H1 (cell line): ENCODE data around the gene EIF4E1B. TPM values are rescaled to one million over a fixed set of nuclear protein-coding genes. Genes with fewer than 3 reads are reported as not detected.

Experiments
- CTCF ChIA-PET: fragments of 300-600 bp; sonication (Branson Sonifier 250); formaldehyde crosslinking; loops from one replicate; lab custom pipeline; 2021; ENCODE audit not compliant: partially characterized antibody; lab: Charles Lee
- POLR2A ChIA-PET: fragments of 300-600 bp; sonication (Branson Sonifier 250); formaldehyde crosslinking; loops from one replicate; lab custom pipeline; 2021; ENCODE audit warnings: inconsistent platforms; ENCODE audit not compliant: partially characterized antibody; lab: Charles Lee
- DNase-seq, 2 experiments: peaks; one replicate each; pipeline versions ENCODE4 v3.0.0 to v3.0.0-alpha.2; 2010 to 2022; ENCODE audit warnings: low spot score in 2 of 2, low read depth in 1 of 2, mixed read lengths in 1 of 2
- FAIRE-seq: peaks from 2 replicates; lab custom pipeline; 2011; peaks lifted over from hg19 to GRCh38; lab: Jason Lieb, UNC
- H2AFZ ChIP-seq: 2 replicates; pipeline ENCODE4 v1.8.1; 2012; ENCODE audit warnings: low read length, inconsistent platforms
- H2AK5ac ChIP-seq: 2 replicates; pipeline ENCODE4 v1.6.1; 2013; ENCODE audit warnings: low read depth, low read length
- H2BK120ac ChIP-seq: replicated peaks from 2 replicates; pipeline ENCODE3; 2013; ENCODE audit warnings: low read depth, low read length, inconsistent platforms
- H2BK12ac ChIP-seq: 2 replicates; pipeline ENCODE4 v1.6.1; 2013; ENCODE audit warnings: low read depth, low read length
- H2BK15ac ChIP-seq: 2 replicates; pipeline ENCODE4 v1.6.1; 2013; ENCODE audit warnings: low read length
- H2BK20ac ChIP-seq: 2 replicates; pipeline ENCODE4 v1.6.1; 2013; ENCODE audit warnings: low read length
- H2BK5ac ChIP-seq: 2 replicates; pipeline ENCODE4 v1.6.1; 2013; ENCODE audit warnings: low read depth, low read length
- H3K14ac ChIP-seq: 2 replicates; pipeline ENCODE4 v1.6.1; 2013; ENCODE audit warnings: inconsistent platforms; ENCODE audit not compliant: insufficient read length
- H3K18ac ChIP-seq: 2 replicates; pipeline ENCODE4 v1.6.1; 2013; ENCODE audit warnings: low read length; ENCODE audit errors: extremely low read depth
- H3K23ac ChIP-seq: 2 replicates; pipeline ENCODE4 v1.6.1; 2013; ENCODE audit warnings: inconsistent platforms; ENCODE audit not compliant: insufficient read length
- H3K23me2 ChIP-seq: 2 replicates; pipeline ENCODE4 v1.6.1; 2013; ENCODE audit warnings: low read depth, low read length
- H3K27ac ChIP-seq: 2 replicates; pipeline ENCODE4 v1.6.1; 2011; ENCODE audit warnings: low read depth, low read length, inconsistent platforms
- H3K27me3 ChIP-seq, 4 experiments: replicated peaks in 1 of 4; 1 replicate in 1 of 4; 2 replicates in 3 of 4; pipeline versions ENCODE4 v1.6.1 to v1.8.1; 2011 to 2013; ENCODE audit warnings: low read length in 3 of 4, mild to moderate bottlenecking in 3 of 4, inconsistent platforms in 2 of 4, mixed read lengths in 2 of 4, moderate library complexity in 1 of 4; ENCODE audit not compliant: control insufficient read depth in 3 of 4, insufficient read depth in 3 of 4; ENCODE audit errors: extremely low read depth in 1 of 4
- H3K36me3 ChIP-seq, 4 experiments: 2 replicates each; pipeline versions ENCODE4 v1.6.1 to v1.8.1; 2011 to 2013; ENCODE audit warnings: mild to moderate bottlenecking in 4 of 4, low read length in 3 of 4, moderate library complexity in 2 of 4, control low read depth in 1 of 4, inconsistent platforms in 1 of 4; ENCODE audit not compliant: insufficient read depth in 4 of 4, control insufficient read depth in 2 of 4
- H3K4ac ChIP-seq: replicated peaks from 2 replicates; pipeline ENCODE3; 2013; ENCODE audit warnings: low read length, low read depth, mixed read lengths, inconsistent platforms; ENCODE audit not compliant: insufficient read length
- H3K4me1 ChIP-seq, 4 experiments: replicated peaks in 1 of 4; 1 replicate in 1 of 4; 2 replicates in 3 of 4; pipeline versions ENCODE4 v1.6.1 to v1.8.1; 2011 to 2013; ENCODE audit warnings: low read length in 3 of 4, inconsistent platforms in 2 of 4, mixed read lengths in 1 of 4; ENCODE audit not compliant: insufficient read depth in 4 of 4, control insufficient read depth in 3 of 4
- H3K4me2 ChIP-seq, 2 experiments: 2 replicates each; pipeline versions ENCODE4 v1.6.1 to v1.8.1; 2011 to 2013; ENCODE audit warnings: low read depth in 2 of 2, low read length in 2 of 2, control low read depth in 1 of 2, inconsistent platforms in 1 of 2, mild to moderate bottlenecking in 1 of 2; ENCODE audit not compliant: insufficient read depth in 1 of 2
- H3K4me3 ChIP-seq, 4 experiments: fragments of 200-600, 300-600 bp in 1 of 4; sonication (generic), shearing (Covaris generic), sonication (Bioruptor Twin) in 1 of 4; 2 replicates each; pipeline versions ENCODE4 v1.5.1 to v1.8.1; 2011 to 2016; ENCODE audit warnings: low read length in 4 of 4, low read depth in 3 of 4, control low read depth in 2 of 4, inconsistent platforms in 2 of 4, mild to moderate bottlenecking in 2 of 4, mixed read lengths in 1 of 4, moderate library complexity in 1 of 4; ENCODE audit not compliant: insufficient read depth in 2 of 4; ENCODE audit errors: extremely low read depth in 1 of 4
- H3K56ac ChIP-seq: replicated peaks from 2 replicates; pipeline ENCODE3; 2013; ENCODE audit warnings: low read depth, mild to moderate bottlenecking, mixed read lengths, low read length, inconsistent platforms; ENCODE audit not compliant: insufficient read length
- H3K79me1 ChIP-seq: 2 replicates; pipeline ENCODE4 v1.6.1; 2013; ENCODE audit warnings: low read depth, low read length, control low read depth
- H3K79me2 ChIP-seq, 2 experiments: 2 replicates each; pipeline versions ENCODE4 v1.6.1 to v1.8.1; 2012 to 2013; ENCODE audit warnings: low read length in 2 of 2, mild to moderate bottlenecking in 2 of 2, inconsistent platforms in 1 of 2; ENCODE audit not compliant: insufficient read depth in 2 of 2, control insufficient read depth in 1 of 2
- H3K9ac ChIP-seq, 4 experiments: replicated peaks in 1 of 4; 1 replicate in 1 of 4; 2 replicates in 3 of 4; pipeline versions ENCODE4 v1.6.1 to v1.8.1; 2011 to 2013; ENCODE audit warnings: low read depth in 3 of 4, low read length in 3 of 4, control low read depth in 2 of 4, mild to moderate bottlenecking in 2 of 4, moderate library complexity in 2 of 4, inconsistent platforms in 1 of 4; ENCODE audit errors: extremely low read depth in 1 of 4
- H3K9me3 ChIP-seq, 2 experiments: 2 replicates each; pipeline versions ENCODE4 v1.6.1 to v1.8.1; 2012 to 2013; ENCODE audit warnings: mild to moderate bottlenecking in 2 of 2, moderate library complexity in 2 of 2, control low read depth in 1 of 2, inconsistent platforms in 1 of 2, low read depth in 1 of 2, low read length in 1 of 2, mixed read lengths in 1 of 2; ENCODE audit not compliant: insufficient read depth in 2 of 2
- H4K20me1 ChIP-seq, 2 experiments: replicated peaks in 1 of 2; 2 replicates each; pipeline versions ENCODE3 to v1.8.1; 2011 to 2013; ENCODE audit warnings: inconsistent platforms in 2 of 2, low read length in 2 of 2, mild to moderate bottlenecking in 1 of 2; ENCODE audit not compliant: insufficient read depth in 2 of 2, control insufficient read depth in 1 of 2
- H4K5ac ChIP-seq: 2 replicates; pipeline ENCODE4 v1.6.1; 2013; ENCODE audit warnings: low read length, low read depth, mixed read lengths, inconsistent platforms; ENCODE audit not compliant: insufficient read length
- H4K8ac ChIP-seq: 2 replicates; pipeline ENCODE4 v1.8.0; 2013; ENCODE audit warnings: mild to moderate bottlenecking, moderate library complexity, low read length, inconsistent platforms; ENCODE audit not compliant: insufficient read depth; ENCODE audit errors: extremely low read depth
- H4K91ac ChIP-seq: replicated peaks from 2 replicates; pipeline ENCODE3; 2013; ENCODE audit warnings: low read length, mixed read lengths, inconsistent platforms; ENCODE audit not compliant: insufficient read length
- KDM1A ChIP-seq: fragments of 200-600, 300-600 bp; sonication (generic); IDR thresholded peaks from 2 replicates; pipeline ENCODE4 v1.7.1; 2016; ENCODE audit warnings: mild to moderate bottlenecking, low read length, borderline replicate concordance
- WGBS, 2 experiments: shearing (Covaris generic) in 1 of 2; methylation state at CpG; one replicate each; pipeline versions ENCODE4 v1.1.6 to v1.1.7; 2013 to 2015; ENCODE audit warnings: low lambda C conversion rate in 2 of 2, mixed read lengths in 2 of 2, inconsistent platforms in 1 of 2, low coverage in 1 of 2, missing lambda C conversion rate in 1 of 2; ENCODE audit not compliant: insufficient replicate concordance in 2 of 2, insufficient coverage in 1 of 2, insufficient read length in 1 of 2; ENCODE audit errors: extremely low coverage in 1 of 2, missing lambda C conversion rate in 1 of 2; 5-methylcytosine and 5-hydroxymethylcytosine counted together
- polyA plus RNA-seq, 7 experiments: library from polyadenylated mRNA; depleted of rRNA in 3 of 7; stranded (reverse) in 5 of 7; unstranded in 2 of 7; fragments of >200 nt in 5 of 7; fragments of 200-250 nt in 2 of 7; gene quantifications; 1 replicate in 5 of 7; 2 replicates in 1 of 7; 4 replicates in 1 of 7; pipeline versions ENCODE4 v1.2.1 to v1.2.3, GENCODE V29; 2011 to 2013; ENCODE audit warnings: missing spikeins in 2 of 7, mixed read lengths in 2 of 7
- total RNA-seq: library from RNA; stranded (reverse); fragmentation: NEBNext Ultra II Directional; extraction: Animal tissue kit (Norgen Biotek cat#: 25700); gene quantifications from 2 replicates; pipeline ENCODE4 v1.2.1, GENCODE V29; 2021

EIF4E1B gene
- total and polyA plus RNA-seq, 2 of the 8 experiments (the other 6 are each of a cell fraction or from before 2014, with no cell fraction given), result 0.97 to 1.3 TPM

DNA sequence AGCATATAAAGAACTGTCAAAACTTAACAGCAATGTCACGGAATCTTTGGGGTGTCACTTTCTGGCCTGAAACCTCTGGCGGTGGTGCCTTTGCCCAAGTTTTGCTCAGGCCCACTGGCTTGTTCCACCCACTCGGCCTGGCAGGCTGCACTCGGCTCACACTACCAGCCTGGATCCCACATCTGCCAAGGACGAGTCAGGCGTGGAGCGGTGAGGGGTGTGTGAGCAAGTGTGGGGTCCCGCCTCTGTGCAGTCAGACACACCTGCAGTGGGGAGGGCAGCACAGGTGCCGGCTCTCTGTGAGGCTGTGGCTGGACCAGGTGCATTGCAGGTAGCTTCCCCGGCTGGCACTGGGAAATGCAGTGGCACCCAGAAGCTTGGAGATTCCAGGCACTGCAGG, 56.8 kb downstream of the EIF4E1B start:
- H3K27me3 ChIP-seq, result no peaks in the 10 kb centered on the region
- no peaks in the 10 kb centered on the region for H3K79me1 ChIP-seq
- H3K36me3 ChIP-seq, result no peaks in the 10 kb centered on the region
- H3K18ac ChIP-seq, result 0 out of 2 replicates have a peak overlapping the region, but pooled peaks have one; percentile 3
- FAIRE-seq (no peak), DNase-seq (no peak)
- H4K20me1 ChIP-seq, result no peaks in the 10 kb centered on the region
- 0 out of 2 replicates have a peak overlapping the region, but pooled peaks have one; percentile 32 for H2BK15ac ChIP-seq
- peaks cover 3 to 11% (median 5%) of the 10 kb centered on the region in 4 experiments; a peak in 6 of 7 replicates for H3K4me1 ChIP-seq
- peak overlapping the region; percentile 19; the same call in 1 of the 2 replicates for H2BK20ac ChIP-seq
- no peak overlapping the region for H3K14ac ChIP-seq
- no peak overlapping the region for H3K4ac ChIP-seq
- CTCF ChIA-PET, result interaction anchor here (1.0 to 32.2 kb wide), 6 partner anchors 12 to 211 kb away, joined by 3 to 859 read pairs (median 8); no protein-coding TSS in a partner anchor
- H4K8ac ChIP-seq, result no peak overlapping the region; the same call in 1 of the 2 replicates
- TF ChIP-seq KDM1A, result no peak
- H3K4me2 ChIP-seq, result no peak overlapping the region
- H4K5ac ChIP-seq, result no peak overlapping the region
- H2BK5ac ChIP-seq, result no peak overlapping the region
- H3K27ac ChIP-seq, result no peak overlapping the region
- H2BK120ac ChIP-seq, result no peak overlapping the region
- no peak overlapping the region for H2AFZ ChIP-seq
- no peak overlapping the region for H2AK5ac ChIP-seq
- H3K56ac ChIP-seq, result no peak overlapping the region
- H3K9me3 ChIP-seq, result no peaks in the 10 kb centered on the region
- H3K23me2 ChIP-seq, result no peaks in the 10 kb centered on the region; the same call in 1 of the 2 replicates
- H3K23ac ChIP-seq, result no peak overlapping the region
- H2BK12ac ChIP-seq, result no peak overlapping the region; the same call in 1 of the 2 replicates
- POLR2A ChIA-PET, result interaction anchor here (0.8 to 2.9 kb wide), 12 partner anchors 8 to 295 kb away, joined by 3 to 14 read pairs (median 4); no protein-coding TSS in a partner anchor
- WGBS, 2 experiments, result 95% methylated on average over 10 of the region's 10 CpGs; no CpG with 5 or more reads in 1 of the 2 experiments
- H4K91ac ChIP-seq, result no peak overlapping the region
- no peak overlapping the region for H3K4me3 ChIP-seq
- H3K79me2 ChIP-seq, result no peaks in the 10 kb centered on the region
- no peak overlapping the region for H3K9ac ChIP-seq
